Panc1 (cell line): ENCODE data around the gene IFIT1B. TPM values are rescaled to one million over a fixed set of nuclear protein-coding genes. Genes with fewer than 3 reads are reported as not detected.

Source experiments
- ATAC-seq: fragments of 200-7000 bp; cut with Tn5 transposase; 2 replicates; pipeline ENCODE4 v1.9.1; 2020; ENCODE audit warnings: mild to moderate bottlenecking, moderate library complexity
- BruUV-seq: library from RNA; stranded (reverse); fragments of 400-500 nt; replicated peaks from 2 replicates; lab custom pipeline; 2021; lab: Mats Ljungman, UMichigan
- CTCF ChIA-PET: fragments of 300-600 bp; sonication (Branson Sonifier 250); formaldehyde crosslinking; loops from one replicate; lab custom pipeline; 2022; ENCODE audit warnings: antibody characterized with exemption; lab: Charles Lee
- POLR2A ChIA-PET: fragments of 300-600 bp; sonication (Branson Sonifier 250); formaldehyde crosslinking; loops from one replicate; lab custom pipeline; 2022; ENCODE audit warnings: antibody characterized with exemption; lab: Charles Lee
- DNase-seq: peaks from one replicate; pipeline ENCODE4 v3.0.0-alpha.2; 2010; ENCODE audit warnings: low read depth, low spot score
- H3K27ac ChIP-seq: 2 replicates; pipeline ENCODE4 v1.5.1; 2011; ENCODE audit warnings: mild to moderate bottlenecking, low read length, inconsistent platforms
- H3K27me3 ChIP-seq: fragments of 200-500 bp; sonication (Bioruptor generic); 2 replicates; pipeline ENCODE4 v1.6.0; 2014; ENCODE audit warnings: low read length, inconsistent platforms; ENCODE audit not compliant: control insufficient read depth, insufficient read depth
- H3K36me3 ChIP-seq: fragments of 200-500 bp; sonication (Bioruptor generic); 2 replicates; pipeline ENCODE4 v1.5.1; 2014; ENCODE audit warnings: inconsistent platforms, mild to moderate bottlenecking, low read length, moderate library complexity; ENCODE audit not compliant: control insufficient read depth, insufficient read depth
- H3K4me1 ChIP-seq: 2 replicates; pipeline ENCODE4 v1.5.1; 2011; ENCODE audit warnings: inconsistent platforms, mild to moderate bottlenecking, low read length, moderate library complexity; ENCODE audit not compliant: control insufficient read depth, insufficient read depth
- H3K4me3 ChIP-seq, 2 experiments: 2 replicates each; pipeline ENCODE4 v1.5.1; 2011 to 2012; ENCODE audit warnings: low read depth in 2 of 2, low read length in 2 of 2, mild to moderate bottlenecking in 2 of 2, inconsistent platforms in 1 of 2, moderate library complexity in 1 of 2
- H3K9me3 ChIP-seq: fragments of 200-500 bp; sonication (Bioruptor generic); 2 replicates; pipeline ENCODE4 v1.5.1; 2014; ENCODE audit warnings: low read depth, mild to moderate bottlenecking, inconsistent platforms, low read length, moderate library complexity; ENCODE audit not compliant: control insufficient read depth, insufficient read depth
- POLR2AphosphoS5 ChIP-seq: IDR thresholded peaks from 2 replicates; pipeline ENCODE4 v1.6.1; 2012; ENCODE audit warnings: mild to moderate bottlenecking, low read depth, low read length, moderate library complexity
- SIN3A ChIP-seq: IDR thresholded peaks from 2 replicates; pipeline ENCODE4 v1.6.1; 2012; ENCODE audit warnings: low read depth, mild to moderate bottlenecking, low read length, moderate library complexity, borderline replicate concordance; ENCODE audit not compliant: insufficient read depth
- TCF7L2 ChIP-seq: IDR thresholded peaks from 2 replicates; pipeline ENCODE4 v1.6.1; 2011; ENCODE audit warnings: mild to moderate bottlenecking, low read depth, low read length, inconsistent platforms
- in situ Hi-C: cut with HindIII; loops from 2 replicates; pipeline ENCODE4 v1.10.0; 2016; ENCODE audit warnings: low sequenced_read_pairs, low pct_unique_long_range_greater_than_20kb
- intact Hi-C: fragments of 100-400 bp; cut with micrococcal nuclease; formaldehyde crosslinking; loops from one replicate; pipeline ENCODE4 v1.10.0; 2022; ENCODE audit not compliant: unreplicated experiment
- total RNA-seq: library from RNA; stranded (reverse); gene quantifications from one replicate; pipeline ENCODE4 v1.2.1, GENCODE V29; 2021; ENCODE audit not compliant: unreplicated experiment
- TF ChIP-seq, protein P1 (sequence below): fragments of 450-650 bp; IDR thresholded peaks from 2 replicates; pipeline ENCODE4 v1.5.1; 2017; ENCODE audit warnings: mild to moderate bottlenecking
- TF ChIP-seq, protein P2 (sequence below), 2 experiments: IDR thresholded peaks; 2 replicates each; pipeline ENCODE4 v1.6.1; 2011 to 2012; ENCODE audit warnings: low read depth in 2 of 2, control low read depth in 1 of 2, low read length in 1 of 2, mild to moderate bottlenecking in 1 of 2, moderate library complexity in 1 of 2; ENCODE audit not compliant: insufficient read depth in 1 of 2

Gene IFIT1B
- total RNA-seq, 1 experiment from 2014 or later: not detected

DNA sequence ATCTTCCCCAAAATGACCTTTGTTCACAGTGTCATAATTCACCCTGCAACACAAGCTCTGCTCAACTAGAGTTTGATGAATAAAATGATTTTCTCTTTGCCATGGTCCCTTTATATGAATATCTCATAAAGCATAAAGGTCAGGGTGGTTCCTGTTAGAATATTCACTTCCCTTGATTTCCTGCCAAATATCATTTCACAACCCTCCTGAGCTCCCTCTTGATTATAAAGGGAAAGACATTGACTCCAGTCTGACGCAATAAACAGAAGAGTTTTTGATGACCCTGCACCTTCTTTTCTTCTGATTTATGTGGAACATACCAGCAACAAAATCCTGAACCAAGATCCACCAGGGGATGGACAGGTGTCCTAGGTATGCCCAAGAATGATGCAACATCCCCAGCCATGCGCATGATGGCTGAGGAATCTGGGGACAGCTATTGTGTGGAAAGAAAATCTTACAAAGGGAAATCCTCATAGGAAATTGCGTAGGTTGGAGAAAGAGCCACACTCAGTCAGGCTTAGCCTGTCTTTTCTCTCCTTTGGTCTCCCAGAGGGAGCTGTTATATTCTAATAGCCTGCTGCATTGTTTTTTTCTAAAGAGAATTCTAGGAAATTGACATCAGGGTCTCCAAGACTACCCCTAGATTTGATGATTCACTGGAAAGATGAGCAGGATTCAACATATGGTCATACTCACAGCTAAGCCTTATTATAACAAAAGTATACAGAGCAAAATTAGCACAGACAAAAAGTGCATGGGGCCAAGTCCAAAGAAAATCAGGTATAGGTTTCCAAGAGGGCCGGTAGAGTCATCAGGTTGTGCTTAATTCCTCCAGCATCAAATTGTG lies 31.2 kb upstream of the IFIT1B start:
- intact Hi-C loops (no loop called here), in situ Hi-C loops (no loop called here)
- Histone ChIP-seq H3K4me1 (peaks cover 9% of the 10 kb centered on the region), H3K4me3 (no peak overlapping the region), H3K36me3 (no peaks in the 10 kb centered on the region), H3K27ac (peak overlapping the region; percentile 27; the same call in 1 of the 2 replicates), H3K9me3 (no peaks in the 10 kb centered on the region), H3K27me3 (no peaks in the 10 kb centered on the region)
- no peak for ATAC-seq
- no peak for DNase-seq
- TF ChIP-seq POLR2AphosphoS5: no peak
- TF ChIP-seq, protein P1, sequence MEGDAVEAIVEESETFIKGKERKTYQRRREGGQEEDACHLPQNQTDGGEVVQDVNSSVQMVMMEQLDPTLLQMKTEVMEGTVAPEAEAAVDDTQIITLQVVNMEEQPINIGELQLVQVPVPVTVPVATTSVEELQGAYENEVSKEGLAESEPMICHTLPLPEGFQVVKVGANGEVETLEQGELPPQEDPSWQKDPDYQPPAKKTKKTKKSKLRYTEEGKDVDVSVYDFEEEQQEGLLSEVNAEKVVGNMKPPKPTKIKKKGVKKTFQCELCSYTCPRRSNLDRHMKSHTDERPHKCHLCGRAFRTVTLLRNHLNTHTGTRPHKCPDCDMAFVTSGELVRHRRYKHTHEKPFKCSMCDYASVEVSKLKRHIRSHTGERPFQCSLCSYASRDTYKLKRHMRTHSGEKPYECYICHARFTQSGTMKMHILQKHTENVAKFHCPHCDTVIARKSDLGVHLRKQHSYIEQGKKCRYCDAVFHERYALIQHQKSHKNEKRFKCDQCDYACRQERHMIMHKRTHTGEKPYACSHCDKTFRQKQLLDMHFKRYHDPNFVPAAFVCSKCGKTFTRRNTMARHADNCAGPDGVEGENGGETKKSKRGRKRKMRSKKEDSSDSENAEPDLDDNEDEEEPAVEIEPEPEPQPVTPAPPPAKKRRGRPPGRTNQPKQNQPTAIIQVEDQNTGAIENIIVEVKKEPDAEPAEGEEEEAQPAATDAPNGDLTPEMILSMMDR: no peak
- no peak for TF ChIP-seq TCF7L2
- no peak for TF ChIP-seq SIN3A
- TF ChIP-seq, protein P2, sequence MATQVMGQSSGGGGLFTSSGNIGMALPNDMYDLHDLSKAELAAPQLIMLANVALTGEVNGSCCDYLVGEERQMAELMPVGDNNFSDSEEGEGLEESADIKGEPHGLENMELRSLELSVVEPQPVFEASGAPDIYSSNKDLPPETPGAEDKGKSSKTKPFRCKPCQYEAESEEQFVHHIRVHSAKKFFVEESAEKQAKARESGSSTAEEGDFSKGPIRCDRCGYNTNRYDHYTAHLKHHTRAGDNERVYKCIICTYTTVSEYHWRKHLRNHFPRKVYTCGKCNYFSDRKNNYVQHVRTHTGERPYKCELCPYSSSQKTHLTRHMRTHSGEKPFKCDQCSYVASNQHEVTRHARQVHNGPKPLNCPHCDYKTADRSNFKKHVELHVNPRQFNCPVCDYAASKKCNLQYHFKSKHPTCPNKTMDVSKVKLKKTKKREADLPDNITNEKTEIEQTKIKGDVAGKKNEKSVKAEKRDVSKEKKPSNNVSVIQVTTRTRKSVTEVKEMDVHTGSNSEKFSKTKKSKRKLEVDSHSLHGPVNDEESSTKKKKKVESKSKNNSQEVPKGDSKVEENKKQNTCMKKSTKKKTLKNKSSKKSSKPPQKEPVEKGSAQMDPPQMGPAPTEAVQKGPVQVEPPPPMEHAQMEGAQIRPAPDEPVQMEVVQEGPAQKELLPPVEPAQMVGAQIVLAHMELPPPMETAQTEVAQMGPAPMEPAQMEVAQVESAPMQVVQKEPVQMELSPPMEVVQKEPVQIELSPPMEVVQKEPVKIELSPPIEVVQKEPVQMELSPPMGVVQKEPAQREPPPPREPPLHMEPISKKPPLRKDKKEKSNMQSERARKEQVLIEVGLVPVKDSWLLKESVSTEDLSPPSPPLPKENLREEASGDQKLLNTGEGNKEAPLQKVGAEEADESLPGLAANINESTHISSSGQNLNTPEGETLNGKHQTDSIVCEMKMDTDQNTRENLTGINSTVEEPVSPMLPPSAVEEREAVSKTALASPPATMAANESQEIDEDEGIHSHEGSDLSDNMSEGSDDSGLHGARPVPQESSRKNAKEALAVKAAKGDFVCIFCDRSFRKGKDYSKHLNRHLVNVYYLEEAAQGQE (IDR thresholded peaks at IDR 0.05; ENCODE audit: insufficient read depth in 1 of 2, low read depth in 2 of 2, low read length in 1 of 2): no peak
- no TSS peak for BruUV-seq
- CTCF ChIA-PET: no interaction called here
- POLR2A ChIA-PET: no interaction called here

DNA sequence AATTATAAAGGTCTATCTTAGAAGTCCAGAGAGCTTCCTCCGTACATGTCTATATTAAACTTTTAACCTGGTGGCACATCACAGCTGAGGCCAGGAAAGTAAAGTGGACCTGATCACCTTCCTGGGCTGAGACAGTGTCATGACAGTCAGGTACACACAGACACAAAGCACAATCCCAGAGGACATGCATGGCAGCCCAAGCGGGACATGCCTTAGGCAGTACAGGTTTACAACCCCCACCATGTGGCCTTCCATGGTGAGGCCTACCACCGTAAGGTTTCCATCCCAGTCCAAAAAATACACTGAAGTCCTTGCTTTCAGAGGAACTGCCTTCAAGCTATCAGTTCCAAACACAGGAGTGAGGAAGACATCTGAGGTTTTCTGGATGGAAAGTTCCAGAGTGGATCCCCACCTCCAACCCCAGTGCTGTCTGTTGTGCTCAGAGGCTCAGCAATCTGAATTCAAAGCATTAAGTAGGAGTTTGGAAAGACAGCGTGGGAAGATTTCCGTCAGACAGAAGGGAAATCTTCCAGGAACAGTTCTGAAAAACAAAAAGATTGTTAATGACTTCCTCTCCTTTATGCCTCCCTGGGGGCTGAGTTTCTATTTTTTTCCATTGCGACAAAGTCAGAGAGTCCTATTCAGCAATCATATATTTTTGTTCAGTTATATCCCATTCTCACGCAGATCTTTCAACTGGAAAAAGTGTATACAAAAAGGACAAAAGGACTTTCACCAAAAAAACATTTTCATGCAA lies 30.0 kb upstream of the IFIT1B start:
- no peak for TF ChIP-seq POLR2AphosphoS5
- TF ChIP-seq, protein P2 (IDR thresholded peaks at IDR 0.05; ENCODE audit: insufficient read depth in 1 of 2, low read depth in 2 of 2, low read length in 1 of 2): no peak
- TF ChIP-seq, protein P1: no peak
- no peak for TF ChIP-seq TCF7L2
- in situ Hi-C loops (no loop called here), intact Hi-C loops (no loop called here)
- no peak overlapping the region for H3K4me3 ChIP-seq
- peaks cover 19% of the 10 kb centered on the region for H3K4me1 ChIP-seq
- H3K36me3 ChIP-seq: no peaks in the 10 kb centered on the region
- ChIA-PET CTCF (no interaction called here), POLR2A (no interaction called here)
- no peaks in the 10 kb centered on the region for H3K9me3 ChIP-seq
- BruUV-seq: no TSS peak
- peak overlapping the region; percentile 52 for H3K27ac ChIP-seq
- DNase-seq (no peak), ATAC-seq (no peak)
- no peaks in the 10 kb centered on the region for H3K27me3 ChIP-seq
